Activated CD8-positive, alpha-beta T cell treated with anti-CD3 and anti-CD28 coated beads for 36 hours (primary cell): ENCODE results near the gene SUSD6. TPM values are rescaled to one million over a fixed set of nuclear protein-coding genes. Genes with fewer than 3 reads are reported as not detected.

ENCODE experiments used
- ATAC-seq: fragments of 200-7000 bp; cut with Tn5 transposase; one replicate; pipeline ENCODE4 v1.10.0; 2021; ENCODE audit warnings: mild to moderate bottlenecking, moderate library complexity
- CTCF ChIA-PET: fragments of 350-600 bp; sonication (Branson Sonifier 250); formaldehyde crosslinking; loops from one replicate; lab custom pipeline; 2021; ENCODE audit warnings: antibody characterized with exemption; lab: Charles Lee
- POLR2A ChIA-PET: fragments of 350-600 bp; sonication (Branson Sonifier 250); formaldehyde crosslinking; loops from one replicate; lab custom pipeline; 2021; ENCODE audit warnings: antibody characterized with exemption; lab: Charles Lee
- DNase-seq: peaks from one replicate; pipeline ENCODE4 v3.0.0-alpha.2; 2020
- H3K27ac Mint-ChIP-seq: one replicate; pipeline ENCODE4 v1.8.0; 2021; ENCODE audit warnings: mild to moderate bottlenecking, mixed read lengths
- H3K27me3 Mint-ChIP-seq: one replicate; pipeline ENCODE4 v1.8.0; 2021; ENCODE audit warnings: mixed read lengths
- H3K36me3 Mint-ChIP-seq: one replicate; pipeline ENCODE4 v1.8.0; 2021; ENCODE audit warnings: low read depth, mixed read lengths
- H3K4me1 Mint-ChIP-seq: one replicate; pipeline ENCODE4 v1.8.0; 2021; ENCODE audit warnings: low read depth, mixed read lengths
- H3K4me3 Mint-ChIP-seq: one replicate; pipeline ENCODE4 v1.8.0; 2021; ENCODE audit warnings: mild to moderate bottlenecking, moderate library complexity, mixed read lengths
- H3K9me3 Mint-ChIP-seq: one replicate; pipeline ENCODE4 v1.8.0; 2021; ENCODE audit warnings: mixed read lengths
- intact Hi-C: fragments of 100-400 bp; cut with micrococcal nuclease; formaldehyde crosslinking; loops from one replicate; pipeline ENCODE4 v1.10.0; 2022
- total RNA-seq, 2 experiments: library from RNA; stranded (reverse); gene quantifications; one replicate each; pipeline ENCODE4 v1.2.3, GENCODE V29; 2021
- TF ChIP-seq, protein P1 (sequence below): fragments of 200-600 bp; IDR thresholded peaks from one replicate; pipeline ENCODE4 v1.8.0; 2022; ENCODE audit warnings: antibody characterized with exemption, mild to moderate bottlenecking

Gene SUSD6
- total RNA-seq, 2 experiments from 2014 or later, result 35.7 to 36.2 TPM

DNA sequence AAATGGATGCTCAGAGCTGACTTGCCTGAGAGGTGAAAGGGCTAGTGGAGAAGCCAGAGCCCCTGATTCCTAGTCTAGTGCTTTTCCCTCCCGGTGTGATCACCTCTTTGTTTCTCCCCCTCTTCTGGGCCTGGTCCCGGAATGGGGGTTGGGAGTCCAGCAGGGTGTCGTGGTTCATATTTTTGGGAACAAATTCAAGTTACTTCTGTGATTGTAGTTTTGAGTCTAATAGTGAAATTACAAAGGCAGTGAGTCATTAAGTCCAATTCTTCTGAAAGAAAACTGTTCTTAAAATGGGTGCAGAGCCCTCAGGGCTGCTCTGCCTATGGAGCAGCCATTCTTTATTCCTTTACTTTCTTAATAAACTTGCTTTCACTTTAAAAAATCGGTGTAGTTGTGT, 7.6 kb downstream of the SUSD6 start:
- peaks cover 55% of the 10 kb centered on the region for H3K36me3 Mint-ChIP-seq

DNA sequence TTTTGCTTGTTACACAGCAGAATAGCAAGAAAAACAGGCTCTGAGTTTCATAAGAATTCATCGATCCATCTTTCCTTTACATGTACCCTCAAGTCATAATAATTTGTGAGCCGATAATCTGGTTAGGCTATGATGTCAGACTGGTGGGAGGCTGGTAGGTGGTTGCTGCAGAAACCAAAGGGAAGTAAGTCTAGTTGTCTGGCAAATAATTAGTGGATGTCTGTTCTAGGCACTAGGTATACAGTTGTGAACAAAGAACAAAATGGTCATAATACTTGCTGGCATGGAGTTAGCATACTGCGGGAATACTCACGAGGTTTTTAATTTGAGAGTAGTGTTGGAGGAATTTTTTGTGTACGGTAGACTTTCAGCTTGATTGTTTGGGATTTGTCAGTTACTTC, 8.8 kb downstream of the SUSD6 start:
- H3K27me3 Mint-ChIP-seq, result no peaks in the 10 kb centered on the region
- H3K36me3 Mint-ChIP-seq, result peaks cover 47% of the 10 kb centered on the region
- intact Hi-C loops, result loop anchor here (2.0 kb wide), 1 partner anchor 17 kb away; no protein-coding TSS in a partner anchor

More for the DNA sequence above, 7.6 kb downstream of the SUSD6 start:
- TF ChIP-seq, protein P1, sequence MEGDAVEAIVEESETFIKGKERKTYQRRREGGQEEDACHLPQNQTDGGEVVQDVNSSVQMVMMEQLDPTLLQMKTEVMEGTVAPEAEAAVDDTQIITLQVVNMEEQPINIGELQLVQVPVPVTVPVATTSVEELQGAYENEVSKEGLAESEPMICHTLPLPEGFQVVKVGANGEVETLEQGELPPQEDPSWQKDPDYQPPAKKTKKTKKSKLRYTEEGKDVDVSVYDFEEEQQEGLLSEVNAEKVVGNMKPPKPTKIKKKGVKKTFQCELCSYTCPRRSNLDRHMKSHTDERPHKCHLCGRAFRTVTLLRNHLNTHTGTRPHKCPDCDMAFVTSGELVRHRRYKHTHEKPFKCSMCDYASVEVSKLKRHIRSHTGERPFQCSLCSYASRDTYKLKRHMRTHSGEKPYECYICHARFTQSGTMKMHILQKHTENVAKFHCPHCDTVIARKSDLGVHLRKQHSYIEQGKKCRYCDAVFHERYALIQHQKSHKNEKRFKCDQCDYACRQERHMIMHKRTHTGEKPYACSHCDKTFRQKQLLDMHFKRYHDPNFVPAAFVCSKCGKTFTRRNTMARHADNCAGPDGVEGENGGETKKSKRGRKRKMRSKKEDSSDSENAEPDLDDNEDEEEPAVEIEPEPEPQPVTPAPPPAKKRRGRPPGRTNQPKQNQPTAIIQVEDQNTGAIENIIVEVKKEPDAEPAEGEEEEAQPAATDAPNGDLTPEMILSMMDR, result no peak
- Mint-ChIP-seq H3K27ac (peak overlapping the region; percentile 92), H3K4me1 (peaks cover 92% of the 10 kb centered on the region), H3K4me3 (peak overlapping the region; percentile 7), H3K27me3 (no peaks in the 10 kb centered on the region), H3K9me3 (no peaks in the 10 kb centered on the region)
- CTCF ChIA-PET, result no interaction called here
- peak; percentile 26 for ATAC-seq
- intact Hi-C loops, result no loop called here
- POLR2A ChIA-PET, result no interaction called here
- no peak for DNase-seq

DNA sequence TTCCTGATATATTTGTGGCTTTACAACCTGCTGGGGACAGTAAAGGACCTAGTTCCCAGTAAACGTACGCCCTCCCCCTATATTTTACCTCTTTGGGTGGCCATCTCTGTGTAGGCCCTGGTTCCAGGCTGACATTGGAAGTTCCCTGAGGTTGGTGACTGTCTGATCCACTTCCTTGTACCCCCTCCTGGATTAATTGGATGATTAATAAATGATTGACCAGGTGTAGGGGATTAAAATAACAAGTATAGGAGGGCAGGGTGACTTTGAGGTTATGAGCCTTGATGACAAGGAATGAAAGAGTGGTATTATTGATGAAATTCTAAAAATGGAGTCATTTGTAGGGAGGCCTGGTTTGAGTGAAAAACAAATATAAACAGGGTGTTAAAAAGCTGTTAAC, 9.6 kb downstream of the SUSD6 start:
- H3K4me1 Mint-ChIP-seq, result peaks cover 91% of the 10 kb centered on the region
- intact Hi-C loops, result loop anchor here (2.0 kb wide), 1 partner anchor 16 kb away; no protein-coding TSS in a partner anchor
- H3K4me3 Mint-ChIP-seq, result no peak overlapping the region
- TF ChIP-seq, protein P1, result no peak
- peaks cover 40% of the 10 kb centered on the region for H3K36me3 Mint-ChIP-seq
- no peaks in the 10 kb centered on the region for H3K27me3 Mint-ChIP-seq
- ChIA-PET CTCF (interaction anchor here (0.7 to 1.4 kb wide), 4 partner anchors 8 to 87 kb away, joined by 3 read pairs; no protein-coding TSS in a partner anchor), POLR2A (interaction anchor here (1.2 to 1.4 kb wide), 2 partner anchors 9 to 60 kb away, joined by 3 read pairs; no protein-coding TSS in a partner anchor)
- DNase-seq (no peak), ATAC-seq (no peak)
- peak overlapping the region; percentile 92 for H3K27ac Mint-ChIP-seq
- no peaks in the 10 kb centered on the region for H3K9me3 Mint-ChIP-seq

More for the DNA sequence above, 8.8 kb downstream of the SUSD6 start:
- CTCF ChIA-PET, result interaction anchor here (1.4 kb wide), 2 partner anchors 16 to 19 kb away, joined by 3 read pairs; no protein-coding TSS in a partner anchor
- peaks cover 91% of the 10 kb centered on the region for H3K4me1 Mint-ChIP-seq
- peak; percentile 22 for ATAC-seq
- POLR2A ChIA-PET, result interaction anchor here (1.2 to 1.4 kb wide), 2 partner anchors 10 to 61 kb away, joined by 3 read pairs; no protein-coding TSS in a partner anchor
- TF ChIP-seq, protein P1, result no peak
- DNase-seq, result peak; percentile 61
- H3K4me3 Mint-ChIP-seq, result peak overlapping the region; percentile 31
- no peaks in the 10 kb centered on the region for H3K9me3 Mint-ChIP-seq
- peak overlapping the region; percentile 92 for H3K27ac Mint-ChIP-seq

DNA sequence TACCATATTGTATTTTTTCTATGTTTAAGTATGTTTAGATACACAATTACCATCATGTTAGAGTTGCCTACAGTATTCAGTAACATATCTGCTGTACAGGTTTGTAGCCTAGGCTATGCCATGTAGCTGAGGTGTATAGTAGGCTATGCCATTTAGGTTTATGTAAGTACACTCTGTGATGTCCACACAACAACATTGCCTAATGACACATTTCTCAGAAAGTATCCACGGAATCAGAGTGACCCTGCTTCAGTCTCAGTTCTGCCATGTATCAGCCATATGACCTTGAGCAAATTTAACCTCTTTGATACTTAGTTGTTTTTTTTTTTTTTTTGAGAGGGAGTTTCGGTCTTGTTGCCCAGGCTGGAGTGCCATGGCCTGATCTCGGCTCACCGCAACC, 12.7 kb downstream of the SUSD6 start:
- TF ChIP-seq, protein P1, result no peak
- ChIA-PET POLR2A (no interaction called here), CTCF (interaction anchor here (1.0 to 1.1 kb wide), 2 partner anchors 12 to 14 kb away, joined by 3 to 5 read pairs; no protein-coding TSS in a partner anchor)
- Mint-ChIP-seq H3K9me3 (no peaks in the 10 kb centered on the region), H3K4me3 (no peak overlapping the region), H3K27me3 (no peaks in the 10 kb centered on the region), H3K4me1 (peaks cover 84% of the 10 kb centered on the region), H3K27ac (peak overlapping the region; percentile 94), H3K36me3 (peaks cover 24% of the 10 kb centered on the region)
- intact Hi-C loops, result no loop called here
- DNase-seq, result no peak
- no peak for ATAC-seq
